Stimulated activated CD4-positive, alpha-beta T cell treated with anti-CD3 and anti-CD28 coated beads, Interleukin-1b, Interleukin-23, amount 100 ng/mL, for 4 hours (primary cell): ENCODE results near the gene TUBD1.
A peak's percentile ranks its signal among the peaks of the same experiment; 100 is the strongest.
"Not testable (repeated sequence)": the region's sequence is repeated elsewhere in the genome, so short reads cannot be mapped to it uniquely, and the experiment has no call there.

Source experiments
- DNase-seq, 2 donors: peaks; one replicate each; pipeline ENCODE4 v3.0.0-alpha.2; 2020; ENCODE audit warnings: low read depth in 2 of 2

Gene TUBD1

GRCh38 chr17:59892924-59893675 lies at the start of gene TUBD1, which contains the start of gene RPS6KB1:
Gene TUBD1 (minus strand): TSS chr17:59892943. CDS start chr17:59891002, 1,941 bp downstream.
Gene RPS6KB1 (plus strand): TSS chr17:59893121. CDS start chr17:59893185, 64 bp downstream.
- peak; percentile 86 to 96 for DNase-seq

GRCh38 chr17:59941131-59941530 lies 48.4 kb upstream of the TUBD1 start:
- no peak for DNase-seq

GRCh38 chr17:59940697-59941096 lies 48.0 kb upstream of the TUBD1 start:
- DNase-seq, result not testable (repeated sequence)

- DNase-seq, result not testable (repeated sequence)
Measured at GRCh38 chr17:59933317-59933716, 40.6 kb upstream of the TUBD1 start.

GRCh38 chr17:59930768-59931167 lies 38.0 kb upstream of the TUBD1 start:
- DNase-seq, result not testable (repeated sequence)

GRCh38 chr17:59930121-59930520 lies 37.4 kb upstream of the TUBD1 start:
- DNase-seq, result not testable (repeated sequence)

GRCh38 chr17:59920637-59921036 lies 27.9 kb upstream of the TUBD1 start:
- not testable (repeated sequence) for DNase-seq

- DNase-seq, result no peak
Measured at GRCh38 chr17:59916446-59916845, 23.7 kb upstream of the TUBD1 start.

GRCh38 chr17:59914274-59914854 lies 21.6 kb upstream of the TUBD1 start:
- no peak for DNase-seq

- no peak for DNase-seq
Measured at GRCh38 chr17:59907467-59907866, 14.7 kb upstream of the TUBD1 start.

GRCh38 chr17:59903455-59903854 lies 10.7 kb upstream of the TUBD1 start:
- DNase-seq, result no peak

- DNase-seq, result no peak
Measured at GRCh38 chr17:59901604-59902003, 8.9 kb upstream of the TUBD1 start.

- DNase-seq, result no peak
Measured at GRCh38 chr17:59899099-59899498, 6.4 kb upstream of the TUBD1 start.

- DNase-seq, result no peak
Measured at GRCh38 chr17:59897090-59897489, 4.3 kb upstream of the TUBD1 start.

- no peak for DNase-seq
Measured at GRCh38 chr17:59893676-59894100, 945 bp upstream of the TUBD1 start.

GRCh38 chr17:59892251-59892923 lies 356 bp downstream of the TUBD1 start:
- DNase-seq, result no peak

- DNase-seq, result no peak
Measured at GRCh38 chr17:59890720-59891119, 2.0 kb downstream of the TUBD1 start.

GRCh38 chr17:59888145-59888750 lies 4.5 kb downstream of the TUBD1 start:
- DNase-seq, result no peak

- DNase-seq, result no peak
Measured at GRCh38 chr17:59884861-59885260, 7.9 kb downstream of the TUBD1 start.

GRCh38 chr17:59878624-59879023 lies 14.1 kb downstream of the TUBD1 start:
- no peak for DNase-seq

- no peak for DNase-seq
Measured at GRCh38 chr17:59877965-59878364, 14.8 kb downstream of the TUBD1 start.

- no peak for DNase-seq
Measured at GRCh38 chr17:59876107-59876506, 16.6 kb downstream of the TUBD1 start.
